NCI-H2196 (cell line): ENCODE data around the gene C12orf56.
A peak's percentile ranks its signal among the peaks of the same experiment; 100 is the strongest.
"Not testable (repeated sequence)": the region's sequence is repeated elsewhere in the genome, so short reads cannot be mapped to it uniquely, and the experiment has no call there.

Experiments used
- DNase-seq: peaks from one replicate; lab custom pipeline; 2025; ENCODE audit not compliant: unreplicated experiment; lab: John Stamatoyannopoulos, UW

The C12orf56 gene

DNA sequence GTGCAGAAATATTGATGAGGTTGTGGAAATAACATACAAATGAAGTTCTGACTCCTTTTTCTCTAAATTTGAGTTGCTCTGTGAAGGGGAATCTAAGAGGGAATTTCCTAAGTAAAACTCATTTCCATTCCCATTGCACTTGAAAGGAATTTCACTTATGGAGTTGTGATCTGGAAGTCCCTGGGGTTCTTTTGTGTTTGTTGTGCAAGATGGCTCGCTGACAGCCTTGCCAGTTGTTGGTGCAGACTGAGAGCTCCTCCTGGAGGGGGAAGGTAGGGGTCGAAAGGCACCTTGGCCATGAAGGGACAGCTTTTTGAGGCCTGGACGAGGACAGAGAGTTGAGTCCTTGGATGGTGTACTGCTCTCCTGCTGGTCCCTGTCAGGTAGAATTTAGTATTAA, 72.0 kb downstream of the C12orf56 start:
- no peak for DNase-seq

DNA sequence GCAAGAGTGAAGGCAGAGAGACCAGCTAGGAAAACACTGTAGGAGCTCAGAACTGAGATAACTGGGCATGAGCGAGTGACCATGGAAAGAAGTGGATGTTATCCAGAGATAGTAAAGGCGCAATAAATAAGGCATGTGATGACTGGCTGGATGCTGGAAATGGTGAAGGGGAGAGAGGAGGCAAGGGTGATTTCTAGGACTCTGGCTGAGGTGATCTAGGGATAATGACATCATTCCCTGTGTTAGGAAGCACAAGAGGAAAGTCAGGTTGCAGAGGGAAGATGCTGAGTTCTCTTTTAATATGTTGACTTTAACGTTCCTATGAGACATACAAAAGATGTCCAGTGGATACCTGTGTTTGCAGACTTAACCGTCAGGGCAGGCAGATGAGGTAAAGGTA, 78.7 kb downstream of the C12orf56 start:
- no peak for DNase-seq

DNA sequence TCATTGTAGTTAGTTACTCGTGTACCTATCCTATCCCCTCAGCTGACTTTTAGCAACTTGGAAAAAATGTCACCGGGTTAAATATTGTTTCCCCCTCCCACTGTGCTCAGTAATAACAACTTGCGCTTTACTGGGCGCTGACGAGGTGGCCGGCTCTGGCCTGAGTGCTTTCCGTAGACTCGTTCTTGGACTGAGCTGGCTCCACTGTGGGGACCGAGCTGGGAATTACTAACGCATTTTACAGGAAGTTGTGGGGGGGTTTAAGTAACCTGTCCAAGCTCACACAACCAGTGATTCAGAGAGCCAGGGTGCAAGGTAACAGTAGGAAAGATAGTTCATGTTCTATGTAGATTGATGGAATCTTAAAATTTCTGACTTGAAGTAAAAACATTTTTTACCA, 86.0 kb downstream of the C12orf56 start:
- DNase-seq = no peak

DNA sequence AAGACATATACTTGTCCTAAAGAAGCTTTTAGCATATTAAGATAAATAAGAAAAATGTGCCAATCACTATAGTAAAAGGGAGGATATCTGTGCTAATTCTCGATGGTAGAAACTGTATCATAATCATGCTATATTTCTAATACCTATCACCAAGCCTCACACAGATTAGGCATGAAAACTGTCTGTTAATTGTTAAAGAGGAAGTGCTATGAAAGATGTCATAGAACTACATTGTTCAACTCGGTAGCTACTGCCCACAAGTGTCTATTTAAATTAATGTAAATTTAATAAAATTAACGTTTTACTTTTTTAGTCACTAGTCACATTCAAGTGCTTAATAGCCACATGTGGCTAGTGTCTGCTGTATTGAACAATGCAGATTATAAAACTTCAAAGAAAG, 90.9 kb downstream of the C12orf56 start:
- no peak for DNase-seq

DNA sequence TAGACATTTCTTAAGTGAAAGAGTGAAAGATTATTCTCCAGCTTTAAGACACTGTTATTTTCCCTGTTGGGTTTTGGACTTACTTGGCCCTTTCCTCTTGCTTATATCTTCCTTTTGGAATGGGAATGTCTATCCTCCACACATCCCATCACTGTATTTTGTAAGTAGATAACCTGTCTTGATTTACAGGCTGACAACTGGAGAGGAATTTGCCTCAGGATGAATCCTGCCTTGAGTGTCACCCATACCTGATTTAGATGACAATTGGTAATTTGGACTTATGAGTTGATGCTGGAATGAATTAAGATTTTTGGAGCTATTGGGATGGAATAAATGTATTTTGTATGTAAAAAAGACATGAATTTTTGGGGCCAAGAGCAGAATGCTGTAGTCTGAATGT, 94.3 kb downstream of the C12orf56 start:
- DNase-seq = no peak

DNA sequence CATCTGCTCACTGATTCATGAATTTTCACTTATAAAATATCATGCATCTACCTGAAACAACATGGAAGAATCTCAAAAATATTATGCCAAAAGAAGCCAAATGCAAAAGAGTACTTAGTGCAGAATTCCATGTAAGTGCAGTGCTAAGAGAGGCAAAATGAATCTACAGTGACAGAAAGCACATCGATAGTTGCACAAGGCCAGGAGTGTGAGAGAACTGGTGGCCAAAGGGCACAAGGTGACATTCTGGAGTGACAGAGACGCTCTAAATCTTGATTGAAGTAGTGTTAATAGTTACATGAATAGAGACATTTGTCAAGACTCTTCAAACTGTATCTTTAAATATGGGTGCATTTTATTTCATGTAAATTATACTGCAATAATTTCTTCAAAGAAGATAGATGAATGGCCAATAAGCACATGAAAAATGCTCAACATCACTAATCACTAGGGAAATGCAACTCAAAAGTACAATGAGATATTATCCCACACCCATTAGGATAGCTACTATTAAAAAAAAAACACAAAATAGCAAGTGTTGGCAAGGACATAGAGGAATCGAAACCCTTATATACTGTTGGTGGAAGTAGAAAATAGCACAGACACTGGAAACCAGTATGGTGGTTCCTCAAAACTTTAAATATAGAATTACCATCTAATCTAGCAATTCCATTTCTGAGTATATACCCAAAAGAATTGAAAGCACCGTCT, 96.7 kb downstream of the C12orf56 start:
- no peak for DNase-seq

DNA sequence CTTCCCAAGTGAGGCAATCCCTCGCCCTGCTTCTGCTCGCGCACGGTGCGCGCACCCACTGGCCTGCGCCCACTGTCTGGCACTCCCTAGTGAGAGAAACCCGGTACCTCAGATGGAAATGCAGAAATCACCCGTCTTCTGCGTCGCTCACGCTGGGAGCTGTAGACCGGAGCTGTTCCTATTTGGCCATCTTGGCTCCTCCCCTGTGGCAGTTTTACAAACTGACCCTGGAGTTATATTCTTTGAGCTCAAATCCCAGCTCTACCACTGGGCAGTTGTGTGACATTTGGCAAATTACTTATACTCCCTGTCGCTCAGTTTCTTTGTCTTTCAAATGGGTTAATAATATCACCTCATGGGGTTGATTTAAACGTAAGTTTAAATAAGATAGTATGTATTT, 97.4 kb downstream of the C12orf56 start:
- not testable (repeated sequence) for DNase-seq

DNA sequence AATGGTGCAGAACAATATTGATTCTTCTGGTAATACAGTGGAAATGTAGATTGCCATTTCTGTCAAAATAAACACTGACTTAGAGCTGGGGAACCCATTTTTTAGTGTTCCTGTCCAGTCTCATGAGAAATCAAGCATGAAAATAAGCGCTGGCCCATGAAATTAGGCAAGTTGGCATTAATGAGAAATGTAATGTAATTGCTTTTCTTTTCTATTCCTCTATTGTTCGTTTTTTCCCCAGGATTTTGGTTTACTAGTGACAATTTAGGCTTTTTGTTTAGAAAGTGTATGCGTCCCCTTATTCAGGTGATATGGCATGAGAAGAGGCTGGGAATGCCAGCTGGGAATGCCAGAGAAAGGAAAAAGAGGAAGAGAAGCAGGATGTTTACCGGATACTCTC, 104.0 kb downstream of the C12orf56 start:
- DNase-seq = no peak

DNA sequence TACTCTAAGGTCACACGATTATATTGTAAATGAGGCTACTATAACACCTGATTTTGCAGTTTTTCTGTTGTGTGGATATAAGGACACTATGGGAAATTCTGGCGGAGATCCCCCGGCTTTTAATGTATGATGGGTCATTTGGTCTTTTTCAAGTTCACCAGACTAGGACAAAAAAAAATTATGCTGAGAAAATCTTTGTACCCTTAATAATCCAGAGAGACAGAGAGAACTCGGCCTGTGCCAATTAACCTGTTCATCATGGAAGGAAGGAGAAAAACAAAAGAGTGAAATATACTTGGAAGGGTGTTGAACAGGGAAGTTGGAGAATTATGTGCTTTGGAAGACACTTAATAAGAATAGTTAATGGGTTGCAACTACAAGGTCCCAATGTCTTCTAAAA, 106.3 kb downstream of the C12orf56 start:
- no peak for DNase-seq

DNA sequence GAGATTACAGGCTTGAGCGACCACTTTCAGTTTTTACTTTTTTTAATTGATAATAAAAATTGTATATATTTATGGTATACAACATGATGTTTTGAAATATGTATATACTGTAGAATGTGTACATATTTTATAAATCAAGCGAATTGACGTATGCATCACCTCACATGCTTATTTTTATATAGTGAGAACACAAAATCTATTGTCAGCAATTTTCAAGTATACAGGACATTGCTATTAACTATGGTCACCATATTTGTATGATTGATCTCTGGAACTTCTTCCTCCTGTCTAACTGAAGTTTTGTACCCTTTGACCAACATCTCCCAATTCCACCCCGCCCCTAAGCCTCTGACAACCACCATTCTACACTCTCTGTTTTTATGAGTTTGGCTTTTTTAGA, 112.1 kb downstream of the C12orf56 start:
- no peak for DNase-seq

DNA sequence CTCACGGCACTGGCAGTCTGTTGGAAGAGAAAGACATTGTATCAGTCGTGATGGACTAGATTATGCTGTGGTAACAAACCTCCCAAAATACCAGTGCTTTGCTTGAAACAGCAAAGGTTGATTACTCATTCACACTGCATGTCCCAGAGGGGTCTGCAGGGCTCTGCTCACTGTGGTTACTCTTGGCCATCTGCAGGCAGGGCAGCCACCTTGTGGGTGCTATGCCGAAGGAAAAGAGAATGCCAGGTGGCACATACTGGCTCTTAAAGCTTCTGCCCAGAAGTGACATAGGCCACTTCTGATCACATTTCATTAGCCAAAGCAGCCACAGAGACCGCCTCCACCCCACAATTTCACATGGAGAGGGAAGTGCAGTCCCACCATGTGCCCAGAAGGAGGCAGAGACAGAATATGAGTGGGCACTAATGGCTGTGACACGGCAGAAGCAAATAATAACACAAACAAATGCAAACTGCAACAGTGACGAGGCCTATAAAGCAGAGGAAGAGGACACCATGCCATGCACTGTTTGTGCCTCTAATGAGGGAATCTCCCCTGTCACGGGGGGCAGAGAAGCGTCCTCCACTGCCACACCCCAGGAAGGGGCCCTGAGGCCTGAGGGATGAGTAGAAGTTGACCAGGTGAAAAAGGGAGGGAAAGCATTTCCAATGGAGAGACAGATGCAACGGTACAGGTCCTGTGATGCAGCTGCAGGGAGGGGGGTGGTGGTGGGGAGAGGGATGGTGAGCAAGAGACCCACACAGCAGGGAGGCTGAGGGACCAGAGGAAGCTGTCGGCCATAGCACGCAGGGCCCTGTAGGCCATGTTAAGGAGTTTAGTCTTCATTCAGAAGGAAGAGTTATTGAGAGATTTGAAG, 116.8 kb downstream of the C12orf56 start:
- DNase-seq = no peak

DNA sequence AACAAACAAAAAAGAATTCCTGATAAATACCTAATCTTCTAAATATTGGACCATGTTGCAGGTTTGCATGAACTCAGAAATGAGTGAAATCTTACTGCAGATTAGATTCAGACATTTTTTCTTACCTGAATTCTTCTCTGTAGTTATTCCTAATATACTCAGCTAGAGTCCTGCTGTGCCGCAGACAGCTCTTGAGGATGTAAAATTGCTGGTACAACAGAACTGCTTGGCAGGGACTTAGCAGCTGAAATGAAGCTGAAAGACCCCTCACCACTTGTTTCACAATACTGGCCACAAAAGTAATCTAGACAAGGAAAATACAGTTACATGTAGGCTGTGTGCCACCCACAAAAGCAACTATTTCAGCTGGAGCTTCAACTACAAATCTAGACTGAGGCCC, 120.1 kb downstream of the C12orf56 start:
- DNase-seq = no peak

DNA sequence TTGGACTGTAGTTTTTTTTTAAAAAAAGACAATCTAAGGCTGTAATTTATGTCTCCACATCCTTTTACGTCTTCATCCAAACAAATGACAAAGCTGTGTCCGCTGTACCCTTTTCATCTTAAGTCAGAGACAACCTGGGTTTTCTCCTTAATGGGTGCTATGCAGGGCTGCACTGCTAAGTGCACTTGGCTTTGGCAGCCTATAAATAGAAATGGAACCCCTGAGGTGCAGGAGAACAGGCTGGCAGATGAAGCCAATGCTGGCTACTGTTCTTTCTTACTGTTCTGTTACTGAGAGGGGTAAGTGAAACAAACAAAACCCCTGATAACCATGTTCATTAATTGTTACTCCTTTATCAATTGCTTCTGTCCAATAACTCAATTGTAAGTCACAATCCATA, 121.4 kb downstream of the C12orf56 start:
- DNase-seq = no peak

DNA sequence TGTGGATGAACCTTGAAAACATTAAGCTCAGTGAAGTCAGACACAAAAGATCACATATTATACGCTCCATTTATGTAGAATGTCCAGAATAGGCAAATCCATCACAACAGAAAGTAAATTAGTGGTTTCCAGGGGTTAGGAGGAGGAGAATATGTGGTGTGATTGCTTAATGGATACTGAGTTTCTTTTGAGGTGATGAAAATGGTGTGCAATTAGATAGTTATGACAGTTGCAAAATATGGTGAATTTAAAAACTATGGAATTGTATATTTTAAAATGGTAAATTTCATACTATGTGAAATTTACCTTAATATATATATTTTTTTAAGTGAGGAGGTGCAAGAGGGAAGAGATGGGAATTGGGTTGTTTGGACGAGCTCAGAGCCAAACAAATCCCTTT, 122.1 kb downstream of the C12orf56 start:
- no peak for DNase-seq

DNA sequence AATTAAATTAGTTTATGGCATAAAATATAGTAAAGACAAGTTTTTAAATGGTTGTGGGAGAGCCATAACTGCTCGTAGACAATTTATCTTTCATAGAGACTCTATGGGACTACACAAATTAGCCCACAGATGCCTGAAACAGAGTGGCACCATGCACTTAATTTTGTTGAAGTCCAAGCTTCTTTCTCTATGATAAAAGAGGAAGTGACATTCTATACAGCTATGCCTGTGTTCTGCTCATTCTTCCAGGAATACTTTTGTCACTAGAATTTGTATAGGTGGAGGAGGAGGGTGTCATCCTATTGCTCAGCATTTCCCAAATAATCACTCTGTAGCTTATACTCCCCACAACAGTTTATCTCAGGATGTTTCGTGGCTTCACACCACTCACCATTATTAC, 124.7 kb downstream of the C12orf56 start:
- DNase-seq = no peak

DNA sequence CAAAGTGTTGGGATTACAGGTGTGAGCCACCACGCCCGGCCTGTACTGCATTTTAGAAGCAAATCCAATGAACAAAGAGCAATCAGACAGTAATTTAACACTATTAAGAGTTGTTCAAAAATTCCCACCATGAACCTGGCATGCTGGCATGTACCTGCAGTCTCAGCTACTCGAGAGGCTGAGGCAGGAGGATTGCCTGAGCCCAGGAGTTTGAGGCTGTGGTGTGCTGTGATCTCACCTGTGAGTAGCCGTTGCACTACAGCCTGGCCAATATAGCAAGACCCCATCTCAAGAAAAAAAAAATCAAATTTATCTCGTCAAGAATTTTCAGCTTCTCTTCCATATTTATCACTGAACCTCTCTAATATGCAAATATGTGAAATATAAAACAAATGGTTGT, 128.7 kb downstream of the C12orf56 start:
- no peak for DNase-seq

DNA sequence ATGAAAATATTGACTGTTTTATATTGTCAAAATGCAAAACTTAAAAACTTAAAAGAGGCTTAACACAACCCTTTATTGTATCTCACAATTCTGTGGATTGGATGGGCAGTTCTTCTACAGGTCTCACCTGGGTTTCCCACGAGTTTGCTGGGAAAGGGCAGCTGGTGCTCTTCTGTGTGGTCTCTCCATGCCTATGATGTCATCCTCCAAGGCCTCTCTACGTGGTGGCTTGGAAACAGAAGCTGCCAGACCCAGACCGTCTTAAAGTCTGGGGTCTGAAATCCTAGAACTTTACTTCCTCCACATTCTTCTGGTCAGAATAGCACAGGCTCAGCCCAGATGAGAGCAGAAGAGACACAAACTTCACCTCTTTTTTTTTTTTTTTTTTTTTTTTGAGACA, 132.0 kb downstream of the C12orf56 start:
- DNase-seq = no peak

DNA sequence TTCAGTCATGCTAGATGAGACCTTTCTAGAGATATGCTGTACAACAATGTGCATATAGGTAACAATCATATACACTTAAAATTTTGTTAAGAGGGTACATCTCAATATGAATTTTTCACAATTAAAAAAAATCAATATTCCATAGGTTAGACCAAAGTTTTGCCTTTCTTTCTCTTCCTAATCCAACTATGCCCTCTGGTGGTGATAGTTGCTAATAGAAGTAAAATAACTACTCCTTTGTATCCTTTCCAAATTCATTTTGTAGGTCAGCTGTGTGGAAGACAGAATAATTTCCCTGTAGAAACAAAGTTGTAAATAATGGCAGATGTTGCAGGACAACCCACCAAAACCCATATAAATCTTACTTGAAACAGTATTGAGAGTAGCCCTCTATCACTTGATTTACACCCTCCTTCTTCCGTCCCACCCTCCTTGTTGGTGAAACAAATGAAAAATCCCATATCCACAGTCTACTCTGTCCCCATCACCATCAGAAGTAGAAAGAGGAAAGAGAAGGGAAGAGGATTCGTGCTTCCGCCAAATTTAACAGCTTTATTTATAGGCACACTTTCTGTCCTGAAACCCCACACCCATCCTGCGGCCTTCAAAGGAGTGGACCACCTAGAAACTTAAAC, 134.3 kb downstream of the C12orf56 start:
- DNase-seq = peak; percentile 80

DNA sequence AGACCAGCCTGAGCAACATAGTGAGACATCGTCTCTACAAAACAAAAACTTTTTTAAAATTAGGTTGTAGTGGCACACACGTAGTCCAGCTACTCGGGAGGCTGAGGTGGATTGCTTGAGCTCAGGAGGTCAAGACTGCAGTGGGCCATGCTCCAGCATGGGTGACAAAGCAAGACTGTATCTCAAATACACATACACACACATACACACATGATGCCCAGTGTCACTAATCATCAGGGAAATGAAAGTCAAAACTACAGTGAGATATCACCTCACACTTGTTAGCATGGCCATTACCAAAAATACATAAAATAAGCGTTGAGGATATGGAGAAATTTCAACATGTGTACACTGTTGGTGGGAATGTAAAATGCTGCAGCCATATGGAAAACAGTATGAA, 135.3 kb downstream of the C12orf56 start:
- DNase-seq = no peak

DNA sequence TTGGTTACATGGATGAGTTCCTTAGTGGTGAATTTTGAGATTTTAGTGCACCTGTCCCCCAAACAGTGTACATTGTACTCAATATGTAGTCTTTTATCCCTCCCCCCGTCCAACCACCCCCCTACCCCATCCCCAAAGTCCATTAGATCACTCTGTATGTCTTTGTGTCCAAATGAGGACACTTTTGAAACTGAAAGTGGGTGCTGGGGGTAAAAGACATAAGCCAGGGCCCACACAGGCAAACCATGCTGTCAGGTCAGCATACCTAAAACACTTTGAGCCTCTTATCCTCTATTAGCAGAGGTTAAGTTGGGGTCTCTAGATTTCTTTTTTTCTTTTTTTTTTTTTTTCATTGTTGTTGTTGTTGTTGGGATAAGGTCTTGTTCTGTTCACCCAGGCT, 137.2 kb downstream of the C12orf56 start:
- DNase-seq = no peak

DNA sequence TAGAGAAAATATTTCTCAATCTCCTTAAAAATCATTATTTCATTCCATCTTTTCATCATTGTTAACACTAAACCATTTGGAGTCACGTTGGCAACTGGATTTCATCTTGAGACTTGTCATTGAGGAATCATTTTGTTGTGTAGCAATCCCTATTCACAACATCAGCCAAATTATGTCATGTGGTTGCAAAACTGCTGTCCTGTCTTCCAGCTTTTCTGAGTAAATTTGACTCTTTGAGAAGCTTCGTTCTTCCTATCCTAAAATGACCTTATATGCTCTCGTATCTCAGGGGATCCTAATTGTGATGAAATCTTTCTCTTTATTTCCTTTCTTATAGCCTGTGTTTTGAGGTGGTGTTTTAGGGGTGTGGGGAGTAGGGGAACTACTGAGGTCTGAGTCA, 137.9 kb downstream of the C12orf56 start:
- DNase-seq = no peak

DNA sequence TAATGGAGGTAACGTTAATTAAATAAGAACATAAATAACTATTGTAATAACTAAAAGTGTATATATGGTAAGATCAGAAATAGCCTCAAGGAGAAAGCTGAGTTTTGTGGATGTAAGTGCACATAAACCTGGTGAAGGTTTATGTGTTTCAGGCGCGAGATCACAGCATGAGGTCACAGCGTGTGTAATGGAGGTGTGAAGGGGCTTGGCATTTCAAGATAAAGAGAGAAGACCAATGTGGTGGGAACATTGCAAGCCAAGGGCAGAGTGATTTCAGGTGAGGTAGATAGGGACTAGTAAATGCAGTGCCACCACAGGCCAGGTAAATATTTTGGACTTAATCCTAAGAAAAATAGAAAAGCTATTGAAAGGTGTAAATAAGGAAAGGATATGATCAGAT, 146.7 kb downstream of the C12orf56 start:
- no peak for DNase-seq
